Fibroblast of skin of left quadriceps (primary cell): ENCODE data around the gene PFAS.
A peak's percentile ranks its signal among the peaks of the same experiment; 100 is the strongest.
"Not testable (repeated sequence)": the region's sequence is repeated elsewhere in the genome, so short reads cannot be mapped to it uniquely, and the experiment has no call there.

Source experiments
- DNase-seq, 2 experiments: peaks; one replicate each; pipeline ENCODE4 v3.0.0-alpha.2; 2013; ENCODE audit warnings: low read depth in 2 of 2

PFAS gene

GRCh38 chr17:8225813-8226535 is 23.1 kb upstream of the PFAS start:
- peak; percentile 59 to 64 for DNase-seq

- peak; percentile 87 to 88 for DNase-seq
These were observed 22.4 kb upstream of the PFAS start for GRCh38 chr17:8226536-8227237.

GRCh38 chr17:8227238-8227581 is 21.9 kb upstream of the PFAS start:
- no peak for DNase-seq

GRCh38 chr17:8231701-8232100 is 17.4 kb upstream of the PFAS start:
- no peak for DNase-seq

- DNase-seq: no peak
These were observed 14.5 kb upstream of the PFAS start for GRCh38 chr17:8234361-8235270.

- DNase-seq: no peak
These were observed 13.4 kb upstream of the PFAS start for GRCh38 chr17:8235676-8236075.

- DNase-seq: no peak
These were observed 11.9 kb upstream of the PFAS start for GRCh38 chr17:8237175-8237574.

- DNase-seq: no peak
These were observed 11.2 kb upstream of the PFAS start for GRCh38 chr17:8237886-8238285.

GRCh38 chr17:8243827-8244226 is 5.3 kb upstream of the PFAS start:
- no peak for DNase-seq

GRCh38 chr17:8244768-8245167 is 4.3 kb upstream of the PFAS start:
- no peak for DNase-seq

GRCh38 chr17:8249621-8250500 is 772 bp downstream of the PFAS start:
- DNase-seq: no peak

GRCh38 chr17:8251411-8251810 is 2.3 kb downstream of the PFAS start:
- not testable (repeated sequence) for DNase-seq

- DNase-seq: no peak
These were observed 4.7 kb downstream of the PFAS start for GRCh38 chr17:8253801-8254200.

- no peak for DNase-seq
These were observed 5.8 kb downstream of the PFAS start for GRCh38 chr17:8254881-8255280.

GRCh38 chr17:8255499-8255898 is 6.4 kb downstream of the PFAS start:
- DNase-seq: no peak

GRCh38 chr17:8256291-8256690 is 7.2 kb downstream of the PFAS start:
- DNase-seq: no peak

GRCh38 chr17:8256691-8257090 is 7.6 kb downstream of the PFAS start:
- DNase-seq: no peak

- no peak for DNase-seq
These were observed 8.7 kb downstream of the PFAS start for GRCh38 chr17:8257801-8258200.

GRCh38 chr17:8264320-8264719 is 15.2 kb downstream of the PFAS start:
- DNase-seq: no peak

GRCh38 chr17:8264836-8265542 is 15.9 kb downstream of the PFAS start:
- DNase-seq: no peak
